HEK293T (cell line): Measurements from ENCODE around the gene ATP13A4.

Experiments used
- CTBP1 ChIP-seq: fragments of 450-650 bp; IDR thresholded peaks from 2 replicates; pipeline ENCODE4 v1.6.1; 2016; ENCODE audit warnings: borderline replicate concordance
- ELF4 ChIP-seq: fragments of 450-650 bp; IDR thresholded peaks from 2 replicates; pipeline ENCODE4 v1.6.1; 2017; ENCODE audit warnings: antibody characterized with exemption
- FOXA1 ChIP-seq: fragments of 450-650 bp; IDR thresholded peaks from 2 replicates; pipeline ENCODE4 v1.6.1; 2016; ENCODE audit warnings: mild to moderate bottlenecking
- FOXK2 ChIP-seq: fragments of 450-650 bp; IDR thresholded peaks from 2 replicates; pipeline ENCODE4 v1.6.1; 2016; ENCODE audit warnings: mild to moderate bottlenecking
- FOXM1 ChIP-seq: fragments of 450-650 bp; IDR thresholded peaks from 2 replicates; pipeline ENCODE4 v1.6.1; 2017; ENCODE audit warnings: mild to moderate bottlenecking, borderline replicate concordance
- L3MBTL2 ChIP-seq: fragments of 450-650 bp; conservative IDR thresholded peaks from 2 replicates; pipeline ENCODE4 v1.6.1; 2016; ENCODE audit warnings: mild to moderate bottlenecking
- LEF1 ChIP-seq: fragments of 450-650 bp; IDR thresholded peaks from 2 replicates; pipeline ENCODE4 v1.6.1; 2017; ENCODE audit warnings: mild to moderate bottlenecking, borderline replicate concordance
- NFRKB ChIP-seq: fragments of 450-650 bp; IDR thresholded peaks from 2 replicates; pipeline ENCODE4 v1.6.1; 2016; ENCODE audit warnings: mild to moderate bottlenecking, moderate library complexity
- SP1 ChIP-seq: fragments of 450-650 bp; IDR thresholded peaks from 2 replicates; pipeline ENCODE4 v1.6.1; 2017
- SUZ12 ChIP-seq: fragments of 450-650 bp; IDR thresholded peaks from 2 replicates; pipeline ENCODE4 v1.6.1; 2016; ENCODE audit warnings: mild to moderate bottlenecking
- TARDBP ChIP-seq: fragments of 450-650 bp; IDR thresholded peaks from 2 replicates; pipeline ENCODE4 v1.6.1; 2016

- TF ChIP-seq LEF1 (no peak), FOXM1 (no peak), SP1 (no peak), FOXK2 (no peak), FOXA1 (no peak), SUZ12 (no peak), CTBP1 (no peak), ELF4 (no peak), TARDBP (no peak), NFRKB (no peak), L3MBTL2 (no peak)
These were observed 18.9 kb upstream of the ATP13A4 start for GRCh38 chr3:193573403-193574191.
